Coronary artery (tissue), 2 donors: ENCODE data around the gene CEP131.

Experiments used
- DNase-seq: peaks from one replicate; pipeline ENCODE4 v3.0.0-alpha.2; 2017; ENCODE audit warnings: low spot score
- H3K27ac ChIP-seq, 2 donors: fragments of 200-600 bp; sonication (generic); one replicate each; pipeline ENCODE4 v1.5.1; 2016 to 2019
- H3K4me3 ChIP-seq: fragments of 200-600 bp; sonication (generic); 2 replicates; pipeline ENCODE4 v1.5.1; 2016; ENCODE audit warnings: mild to moderate bottlenecking, moderate library complexity
- CTCF ChIP-seq: fragments of 200-600 bp; sonication (generic); IDR thresholded peaks from one replicate; pipeline ENCODE4 v1.5.1; 2019; ENCODE audit warnings: antibody characterized with exemption

Gene CEP131

GRCh38 chr17:81196505-81197408, 26.0 kb downstream of the CEP131 start:
- no peak for TF ChIP-seq CTCF
- Histone ChIP-seq H3K27ac (no peak overlapping the region), H3K4me3 (no peak overlapping the region)
- DNase-seq, result no peak

GRCh38 chr17:81195941-81196495, 26.7 kb downstream of the CEP131 start:
- H3K27ac ChIP-seq, result no peak overlapping the region
- no peak overlapping the region for H3K4me3 ChIP-seq
- no peak for DNase-seq
- no peak for TF ChIP-seq CTCF

DNA sequence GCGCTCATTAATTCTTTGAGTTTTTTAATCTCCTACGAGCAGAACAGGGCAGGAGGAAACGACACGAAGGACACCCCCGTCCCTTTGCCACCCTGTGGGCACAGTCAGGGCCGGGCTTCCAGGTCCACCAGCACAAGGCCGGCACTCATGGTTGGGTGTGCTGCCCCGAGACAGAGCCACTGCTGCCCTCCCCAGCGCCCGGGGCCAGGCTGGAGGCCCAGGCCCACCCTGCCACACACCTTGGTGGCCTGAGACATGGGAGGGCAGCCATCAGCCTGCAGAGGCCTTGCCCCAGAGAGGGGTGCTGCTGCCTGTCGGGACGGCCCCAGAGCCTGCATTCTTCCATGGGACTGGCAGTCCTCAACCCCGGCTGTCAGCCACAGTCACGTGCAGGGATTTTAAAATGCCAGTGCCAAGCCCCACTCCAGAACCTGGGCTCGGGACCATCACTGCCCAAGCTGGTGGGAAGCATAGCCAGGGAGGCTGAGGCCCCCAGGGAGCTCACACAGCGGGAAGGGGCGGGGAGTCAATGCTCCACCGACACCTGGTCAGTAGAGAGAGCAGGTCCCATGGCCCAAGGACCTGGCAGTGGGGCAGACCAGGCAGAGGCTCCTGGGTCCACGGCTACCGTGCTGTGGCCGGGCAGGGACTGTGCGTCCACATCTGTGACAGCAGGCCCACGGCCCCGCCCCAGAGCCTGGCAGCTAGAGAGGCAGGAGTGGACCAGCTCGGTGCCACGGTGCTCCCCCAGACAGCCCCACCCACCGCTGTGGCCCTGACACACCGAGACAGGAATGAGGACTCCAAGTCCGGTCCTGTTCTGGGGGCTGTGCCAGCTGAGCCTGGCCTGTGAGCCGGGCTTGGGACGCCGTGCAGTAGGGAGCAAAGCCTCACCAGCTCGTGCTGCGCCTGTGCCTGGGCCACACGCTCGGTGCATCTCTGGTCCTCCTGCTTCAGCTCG, 27.5 kb downstream of the CEP131 start:
- no peak for TF ChIP-seq CTCF
- no peak overlapping the region for H3K27ac ChIP-seq
- no peak for DNase-seq
- no peak overlapping the region for H3K4me3 ChIP-seq

DNA sequence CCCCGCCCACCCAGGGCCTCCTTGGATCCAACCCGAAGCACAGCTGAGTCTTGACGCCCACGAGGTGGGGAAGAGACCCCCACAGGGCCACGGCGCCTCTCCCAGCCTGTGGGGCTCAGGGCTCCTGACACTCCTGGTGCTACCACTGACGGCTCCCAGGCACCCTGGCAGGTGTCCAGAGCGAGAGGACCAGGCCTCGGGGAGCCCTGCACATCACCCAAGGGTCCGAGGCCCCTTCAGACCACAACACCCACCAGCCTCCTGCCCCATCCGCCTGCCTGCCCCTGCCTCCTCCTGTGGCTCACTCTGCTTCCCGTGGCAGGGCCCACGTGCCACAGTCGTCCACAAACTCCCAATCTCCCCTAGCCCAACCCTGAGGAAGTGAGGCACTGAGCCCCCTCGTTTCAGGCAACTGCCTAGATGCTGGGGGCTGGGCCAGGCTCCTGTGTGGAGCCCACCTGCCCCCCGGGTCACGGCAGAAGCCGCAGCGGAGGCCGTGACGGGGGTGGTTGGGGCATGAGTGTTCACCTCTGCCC, 28.5 kb downstream of the CEP131 start:
- no peak for TF ChIP-seq CTCF
- Histone ChIP-seq H3K27ac (no peak overlapping the region), H3K4me3 (no peak overlapping the region)
- DNase-seq, result no peak

DNA sequence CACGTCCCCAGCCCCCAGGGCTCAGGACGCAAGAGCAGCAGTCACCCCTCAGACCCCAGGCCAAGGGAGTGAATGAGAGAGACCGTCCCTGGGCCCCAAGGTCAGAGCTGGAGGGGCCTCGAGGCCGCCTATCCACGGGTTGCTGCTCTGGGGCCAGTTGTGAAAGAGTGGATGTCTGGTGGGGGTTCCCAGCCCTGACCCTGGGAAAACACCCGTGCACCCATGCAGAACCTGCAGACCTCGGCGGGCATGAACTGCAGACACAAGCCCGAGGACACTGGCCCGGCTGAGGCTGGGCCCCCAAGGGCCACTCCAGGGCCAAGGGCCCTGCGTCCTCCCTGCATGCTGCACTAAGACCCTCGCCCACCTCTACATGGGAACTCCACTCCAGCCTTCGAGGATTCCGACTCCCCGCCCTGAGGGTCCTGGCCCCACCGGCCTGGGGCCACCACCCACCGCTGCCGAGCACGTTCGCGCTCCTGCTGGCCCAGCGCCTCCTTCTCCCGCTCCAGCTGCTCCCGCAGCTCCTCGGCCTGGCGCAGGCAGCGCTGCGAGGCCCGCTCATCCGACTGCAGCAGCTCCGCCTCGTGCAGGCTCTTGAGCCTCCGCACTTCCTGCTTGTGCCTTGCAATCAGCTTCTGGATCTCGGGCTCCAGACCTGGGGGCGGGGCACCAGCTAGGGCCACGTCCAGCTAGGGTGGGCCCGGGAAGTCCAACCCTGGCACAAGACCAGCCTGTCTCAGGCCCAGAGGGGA, 29.1 kb downstream of the CEP131 start:
- DNase-seq, result no peak
- H3K4me3 ChIP-seq, result no peak overlapping the region
- no peak overlapping the region for H3K27ac ChIP-seq
- no peak for TF ChIP-seq CTCF

DNA sequence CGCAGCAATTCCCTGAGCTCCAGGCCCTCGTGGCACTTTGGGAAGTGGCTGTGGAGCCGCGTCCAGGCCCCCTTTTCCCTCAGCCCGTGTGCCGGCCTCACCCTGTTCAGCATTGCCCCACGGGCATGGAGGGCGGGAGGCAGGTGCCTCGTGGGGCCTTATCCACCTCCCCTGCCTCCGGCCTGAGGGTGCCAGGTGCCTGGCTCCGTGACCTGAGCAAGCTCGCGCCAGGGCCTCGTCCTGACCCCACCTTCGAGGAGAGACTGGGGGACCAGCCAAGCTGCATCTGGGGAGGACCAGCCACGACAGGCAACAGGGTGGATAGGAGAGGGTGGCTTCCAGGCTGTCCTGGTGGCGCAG, 29.7 kb downstream of the CEP131 start:
- Histone ChIP-seq H3K27ac (no peak overlapping the region), H3K4me3 (no peak overlapping the region)
- TF ChIP-seq CTCF, result no peak
- no peak for DNase-seq
